Measurements from ENCODE around the gene ASF1B.
A peak's percentile ranks its signal among the peaks of the same experiment; 100 is the strongest.
"Not testable (repeated sequence)": the region's sequence is repeated elsewhere in the genome, so short reads cannot be mapped to it uniquely, and the experiment has no call there.

Gene ASF1B

DNA sequence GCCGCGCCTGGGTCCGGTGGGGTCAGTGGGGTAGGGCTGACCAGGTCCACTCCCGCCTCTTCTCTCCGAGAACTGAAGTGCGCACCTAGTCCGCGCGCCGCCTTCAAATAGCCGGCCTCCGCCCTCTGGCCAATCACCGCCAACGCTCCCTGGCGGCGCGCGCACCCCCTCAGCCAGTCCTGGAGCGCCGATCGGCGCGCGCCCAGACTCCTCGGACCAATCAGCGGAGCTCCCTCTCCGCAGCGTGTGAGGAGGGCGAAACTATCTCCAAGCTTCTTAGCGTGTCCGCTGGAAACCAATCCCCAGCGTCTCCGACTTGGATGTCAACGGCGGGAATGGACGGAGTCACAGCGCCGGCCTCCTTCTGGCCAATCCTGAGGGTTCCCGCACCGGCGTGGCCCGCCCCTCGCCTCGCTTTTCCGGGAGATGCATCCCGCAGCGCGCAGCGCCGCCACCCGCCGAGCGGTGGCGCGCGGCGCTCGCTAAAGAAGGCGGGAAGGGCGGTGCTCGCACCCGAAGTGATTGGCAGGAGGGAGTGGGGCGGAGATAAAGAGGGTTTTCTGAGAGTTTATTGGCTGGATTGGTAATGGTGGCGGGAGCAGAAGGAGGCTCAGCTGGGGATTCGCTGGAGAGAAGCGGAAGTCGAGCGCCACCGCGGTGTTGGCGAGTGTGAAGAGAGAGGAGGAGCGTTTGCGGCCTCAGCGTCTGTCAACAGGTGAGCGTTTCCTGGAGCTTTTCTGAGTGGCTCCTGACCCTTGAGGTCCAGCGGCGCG, at the start of gene ASF1B:
TSS of gene ASF1B (minus strand) at position 81 of the 773 bp plus-strand sequence. CDS start 133 bp downstream, outside the sequence.
- peak; percentile 99 for DNase-seq (ENCODE audit: low spot score)

- DNase-seq (ENCODE audit: low spot score): not testable (repeated sequence)
Measured at GRCh38 chr19:14185691-14186090, 49.3 kb upstream of the ASF1B start.

DNA sequence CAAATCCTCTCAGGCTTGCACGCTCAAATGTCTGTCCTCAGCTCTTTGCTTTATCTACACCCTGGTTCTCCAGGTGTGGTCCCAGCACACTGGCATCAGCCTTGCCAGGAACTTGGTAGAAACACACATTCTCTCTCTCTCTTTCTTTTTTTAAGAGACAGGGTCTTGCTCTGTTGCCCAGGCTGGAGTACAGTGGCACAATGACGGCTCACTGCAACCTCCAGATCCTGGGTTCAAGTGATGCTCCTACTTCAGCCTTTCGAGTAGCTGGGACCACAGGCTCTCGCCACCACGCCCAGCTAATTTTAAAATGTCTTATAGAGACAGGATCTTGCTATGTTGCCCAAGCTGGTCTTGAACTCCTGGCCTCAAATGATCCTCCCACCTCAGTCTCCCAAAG, 48.8 kb upstream of the ASF1B start:
- no peak for DNase-seq (ENCODE audit: low spot score)

- DNase-seq (ENCODE audit: low spot score): no peak
Measured at GRCh38 chr19:14183741-14184350, 47.5 kb upstream of the ASF1B start.

GRCh38 chr19:14182476-14182875, 46.1 kb upstream of the ASF1B start:
- no peak for DNase-seq (ENCODE audit: low spot score)

DNA sequence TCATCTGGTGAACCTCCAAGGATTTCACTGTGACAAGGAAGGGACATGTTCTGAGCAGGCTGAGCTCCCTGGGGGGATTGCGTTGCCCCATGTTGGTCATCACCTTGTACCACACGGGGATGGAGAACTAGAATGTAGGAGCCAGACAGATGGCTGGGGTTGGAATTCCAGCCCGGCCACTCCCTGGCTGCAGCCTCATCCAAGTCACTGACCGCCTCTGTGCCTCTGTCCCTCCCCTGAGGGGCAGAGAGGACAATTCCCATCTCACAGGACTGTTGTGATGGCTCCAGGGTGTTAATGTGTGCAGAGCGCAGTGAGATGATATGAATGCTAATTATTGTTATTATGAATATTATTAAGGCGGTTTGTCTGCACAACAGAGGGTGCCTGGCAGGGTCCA, 45.5 kb upstream of the ASF1B start:
- DNase-seq (ENCODE audit: low spot score): no peak

DNA sequence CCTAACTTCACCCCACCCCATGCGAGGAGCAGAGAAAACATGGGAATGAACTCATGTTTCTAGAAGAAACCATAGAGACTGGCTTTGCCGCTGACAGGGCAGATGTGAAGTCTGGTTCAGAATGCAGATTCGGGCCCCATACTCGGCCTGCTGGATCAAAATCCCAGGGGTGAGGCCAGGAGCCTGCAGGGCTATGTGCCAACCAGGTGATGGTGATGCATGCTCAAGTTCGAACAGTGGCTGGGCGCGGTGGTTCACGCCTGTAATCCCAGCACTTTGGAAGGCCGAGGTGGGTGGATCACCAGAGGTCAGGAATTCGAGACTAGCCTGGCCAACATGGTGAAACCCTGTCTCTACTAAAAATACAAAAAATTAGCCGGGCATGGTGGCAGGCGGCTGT, 44.8 kb upstream of the ASF1B start:
- not testable (repeated sequence) for DNase-seq (ENCODE audit: low spot score)

DNA sequence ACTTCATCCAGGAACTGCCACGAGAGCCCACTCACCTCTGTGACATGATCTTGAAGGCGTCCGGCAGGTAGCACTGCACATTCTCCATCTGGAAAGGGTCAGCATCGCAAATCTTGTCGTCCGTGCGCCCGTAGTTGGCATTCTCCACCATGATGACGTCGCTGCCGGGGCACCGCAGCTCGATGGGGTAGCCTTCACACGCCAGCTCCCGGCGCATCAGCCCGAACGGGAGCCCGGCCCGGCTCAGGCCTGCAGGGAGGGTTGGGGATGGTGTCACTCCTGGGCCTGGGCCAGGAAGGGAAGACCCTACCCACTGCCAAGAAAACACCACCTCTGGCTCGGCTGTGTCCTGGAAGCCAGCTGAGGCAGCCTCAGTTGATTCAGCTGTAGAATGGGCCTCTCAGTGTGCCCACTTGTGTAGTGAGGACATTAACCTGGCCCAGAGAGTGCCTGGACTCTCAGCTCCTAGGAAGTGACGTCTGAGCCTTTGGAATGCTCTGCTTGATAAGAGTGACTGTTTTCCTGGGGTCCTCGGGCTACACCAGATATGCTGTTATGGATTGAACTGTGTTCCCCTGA, 41.2 kb upstream of the ASF1B start:
- DNase-seq (ENCODE audit: low spot score): no peak

DNA sequence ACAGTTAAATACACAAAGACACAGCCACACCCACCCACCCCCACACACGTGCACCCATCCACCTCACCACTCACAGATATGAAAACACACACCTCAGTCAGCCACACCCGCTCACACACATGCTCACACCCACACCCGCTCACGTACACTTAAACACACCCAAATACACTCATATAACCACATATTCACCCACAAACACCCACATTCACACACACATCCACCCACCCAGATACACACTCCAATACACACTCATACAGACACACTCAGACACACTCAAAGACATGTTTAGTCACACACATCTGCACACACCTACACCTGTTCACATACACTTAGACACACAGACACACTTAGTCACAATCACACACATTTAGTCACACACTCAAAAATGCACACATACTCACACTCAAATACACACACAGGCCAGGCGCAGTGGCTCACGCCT, 39.0 kb upstream of the ASF1B start:
- no peak for DNase-seq (ENCODE audit: low spot score)

- DNase-seq (ENCODE audit: low spot score): no peak
Measured at GRCh38 chr19:14174883-14175282, 38.5 kb upstream of the ASF1B start.

GRCh38 chr19:14168993-14169392, 32.6 kb upstream of the ASF1B start:
- no peak for DNase-seq (ENCODE audit: low spot score)

- DNase-seq (ENCODE audit: low spot score): no peak
Measured at GRCh38 chr19:14168259-14168972, 32.0 kb upstream of the ASF1B start.

- DNase-seq (ENCODE audit: low spot score): no peak
Measured at GRCh38 chr19:14167576-14168138, 31.3 kb upstream of the ASF1B start.

DNA sequence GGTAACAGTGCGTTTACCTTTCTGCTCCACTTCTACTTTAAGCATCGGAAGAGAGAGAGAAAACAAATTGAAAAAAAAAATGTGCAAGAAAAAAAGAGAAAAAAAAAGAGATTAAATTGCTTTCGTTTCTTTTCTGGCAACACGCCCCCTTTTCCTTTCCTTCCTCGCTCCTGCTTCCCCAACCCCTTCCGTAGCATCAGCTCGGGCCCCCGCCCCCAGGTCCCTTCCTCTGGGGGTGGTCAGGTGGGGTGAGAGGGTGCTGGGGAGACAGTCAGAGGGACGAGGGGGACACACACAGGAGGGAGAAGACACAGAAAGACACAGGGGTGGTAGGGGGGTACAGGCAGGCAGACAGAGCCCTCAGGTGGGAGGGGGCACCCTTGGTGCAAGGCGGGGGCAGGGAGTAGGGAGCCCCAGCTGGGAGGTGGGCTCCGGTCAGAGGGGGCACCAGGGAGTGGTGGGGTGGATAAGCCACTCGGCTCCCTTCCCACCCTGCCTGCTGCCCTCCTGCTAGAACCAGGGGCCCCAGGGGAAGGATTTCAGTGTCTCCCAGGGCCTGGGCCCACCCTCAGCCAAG, 30.7 kb upstream of the ASF1B start:
- no peak for DNase-seq (ENCODE audit: low spot score)

DNA sequence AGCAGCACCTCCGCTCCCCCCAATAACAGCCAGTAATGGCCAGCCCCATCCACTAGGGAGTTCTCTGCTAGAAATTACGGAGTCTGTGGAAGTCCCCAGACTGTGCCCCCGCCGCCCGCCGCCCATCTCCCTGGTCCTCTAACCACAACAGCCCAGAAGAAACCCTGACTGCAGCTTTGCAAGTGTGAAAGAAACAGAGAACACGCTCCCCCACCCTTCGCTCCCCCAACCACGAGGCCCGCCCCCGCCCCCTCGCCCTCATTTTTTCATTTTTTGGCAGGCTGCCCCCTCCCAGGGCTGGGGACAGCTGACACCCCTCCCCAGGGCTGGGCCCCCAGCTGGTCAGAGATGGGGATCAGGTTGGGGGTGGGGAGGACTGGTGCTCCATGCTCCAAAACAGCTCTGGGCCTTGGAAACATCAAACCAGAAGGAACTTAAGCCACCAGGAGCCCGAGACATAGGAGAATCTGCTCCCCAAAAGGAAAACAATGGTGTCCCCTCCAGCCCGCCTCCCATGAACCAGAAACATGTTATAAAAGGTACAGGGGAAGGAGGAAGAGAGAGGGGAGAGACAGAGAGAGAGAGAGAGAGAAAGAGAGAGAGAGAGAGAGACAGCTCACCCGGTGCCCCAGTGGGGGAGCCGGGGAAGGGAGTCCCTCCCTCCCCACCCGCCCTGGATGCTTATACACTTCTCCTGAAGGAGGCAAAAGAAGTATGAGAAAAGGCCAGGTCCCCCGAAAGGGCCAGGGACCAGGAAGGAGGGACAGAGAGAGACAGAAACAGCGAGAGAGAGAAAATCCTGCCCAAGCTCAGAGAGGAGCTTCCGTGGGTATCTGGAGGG, 29.8 kb upstream of the ASF1B start:
- no peak for DNase-seq (ENCODE audit: low spot score)

DNA sequence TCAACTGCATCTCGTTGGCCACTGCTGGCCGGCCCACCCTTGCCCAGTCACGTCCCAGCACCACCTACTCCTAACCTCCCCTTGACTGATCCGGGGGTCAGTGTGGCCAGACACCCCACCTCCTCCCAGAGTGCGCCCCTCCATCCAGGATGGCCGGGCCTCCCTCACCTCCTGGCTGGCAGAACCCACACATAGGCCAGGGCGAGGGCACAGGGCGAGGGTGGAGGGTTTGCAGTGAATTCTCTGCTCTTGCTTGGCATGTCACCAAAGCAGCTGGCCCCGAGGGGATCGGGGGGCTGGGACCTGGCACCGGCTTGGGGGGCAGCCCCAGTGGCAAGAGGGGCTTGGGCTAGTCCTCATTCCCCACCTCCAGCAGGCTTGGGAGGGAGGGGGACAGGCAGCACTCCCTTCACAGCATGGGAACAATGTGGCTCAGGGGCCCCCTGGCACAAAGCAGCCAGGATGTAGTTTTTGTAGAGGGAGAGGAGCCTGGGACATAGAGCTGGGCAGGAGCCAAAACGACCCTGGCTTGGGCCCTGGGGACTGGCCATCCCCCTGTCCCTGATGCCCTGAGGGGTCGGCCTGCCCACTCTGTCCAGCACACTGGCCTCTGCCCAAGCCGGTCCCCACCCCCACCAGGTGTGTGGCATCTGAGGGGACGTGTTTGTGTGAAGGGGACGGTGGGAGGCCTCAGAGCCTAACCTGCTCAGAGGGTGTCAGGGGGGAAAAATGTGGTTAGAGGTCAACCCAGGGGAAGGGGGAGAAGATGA, 28.5 kb upstream of the ASF1B start:
- DNase-seq (ENCODE audit: low spot score): no peak

- DNase-seq (ENCODE audit: low spot score): no peak
Measured at GRCh38 chr19:14164082-14164481, 27.7 kb upstream of the ASF1B start.

- DNase-seq (ENCODE audit: low spot score): no peak
Measured at GRCh38 chr19:14162871-14163297, 26.5 kb upstream of the ASF1B start.

GRCh38 chr19:14161305-14161704, 24.9 kb upstream of the ASF1B start:
- DNase-seq (ENCODE audit: low spot score): no peak

DNA sequence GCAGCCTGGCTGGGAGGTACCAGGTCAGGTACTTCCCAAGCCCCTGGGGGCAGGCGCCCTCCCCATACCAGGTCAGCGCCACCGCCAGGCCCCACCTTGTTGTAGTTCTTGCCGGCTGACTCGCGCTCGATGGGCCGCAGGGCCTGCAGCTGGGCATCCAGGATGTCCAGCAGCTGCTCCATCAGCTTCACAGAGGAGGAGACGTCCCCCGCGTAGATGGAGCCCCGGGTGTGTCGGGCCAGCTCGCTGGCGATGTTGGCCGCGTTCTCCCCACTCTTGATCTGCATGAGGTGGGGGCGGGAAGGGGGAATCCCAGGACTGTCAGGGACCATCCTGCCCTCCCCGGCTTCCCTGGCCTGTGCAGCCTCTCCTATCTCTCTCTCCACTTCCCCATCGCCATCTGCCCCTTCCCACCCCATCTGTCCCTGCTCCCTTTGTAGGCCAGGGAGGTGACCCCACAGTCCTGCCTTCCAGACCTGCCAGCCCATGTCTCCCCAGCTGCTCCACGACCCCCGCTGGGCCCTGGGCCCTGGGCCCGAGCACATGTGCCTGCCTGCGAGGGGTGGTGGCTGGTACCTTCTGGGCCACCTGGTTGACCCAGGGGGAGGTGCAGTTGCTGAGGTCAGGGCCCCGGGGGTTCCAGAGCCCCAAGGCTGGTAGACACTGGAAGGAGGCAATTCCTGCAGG, 23.8 kb upstream of the ASF1B start:
- DNase-seq (ENCODE audit: low spot score): no peak
